K562 (cell line): Measurements from ENCODE around the gene VPREB3. TPM values are rescaled to one million over a fixed set of nuclear protein-coding genes. Genes with fewer than 3 reads are reported as not detected.

Experiments used
- ATAC-seq: fragments of 200-7000 bp; cut with Tn5 transposase; 3 replicates; pipeline ENCODE4 v1.9.1; 2020; ENCODE audit warnings: moderate library complexity
- BruUV-seq: library from RNA; stranded (reverse); fragments of 400-500 nt; replicated peaks from 2 replicates; lab custom pipeline; 2021; lab: Mats Ljungman, UMichigan
- CTCF ChIA-PET: fragments of 300-600 bp; formaldehyde crosslinking; extraction: SDS; loops from one replicate; lab custom pipeline; 2021; ENCODE audit warnings: low intra/inter-chr PET ratio; lab: Yijun Ruan, JAX
- POLR2A ChIA-PET: fragments of 300-600, 350-650 bp; sonication (Branson Sonifier 250); formaldehyde crosslinking; extraction: SDS; loops from one replicate; lab custom pipeline; 2021; ENCODE audit warnings: antibody characterized with exemption, inconsistent platforms; lab: Yijun Ruan, JAX
- DNase-seq, 4 experiments: peaks; one replicate each; pipeline versions ENCODE4 v3.0.0 to v3.0.0-alpha.2; 2011 to 2018; ENCODE audit warnings: low spot score in 3 of 4, mixed read lengths in 3 of 4; ENCODE audit errors: extremely low read depth in 1 of 4
- FAIRE-seq: peaks from 2 replicates; lab custom pipeline; 2011; peaks lifted over from hg19 to GRCh38; lab: Jason Lieb, UNC
- H2AFZ ChIP-seq: 2 replicates; pipeline ENCODE4 v1.6.0; 2011; ENCODE audit warnings: low read depth, low read length, control low read depth, inconsistent platforms
- H3K27ac ChIP-seq: fragments of 200-600 bp; 3 replicates; pipeline ENCODE4 v1.8.0; 2011; ENCODE audit warnings: low read depth, mild to moderate bottlenecking, control low read depth, inconsistent platforms, low read length, moderate library complexity, mixed read lengths; ENCODE audit errors: extremely low read depth
- H3K27me3 ChIP-seq, 2 experiments: fragments of 300-600 bp in 1 of 2; 2 replicates in 1 of 2; 3 replicates in 1 of 2; pipeline versions ENCODE4 v1.6.0 to v1.8.0; 2011; ENCODE audit warnings: inconsistent platforms in 2 of 2, low read length in 2 of 2, mild to moderate bottlenecking in 1 of 2, mixed read lengths in 1 of 2, moderate library complexity in 1 of 2; ENCODE audit not compliant: control insufficient read depth in 2 of 2, insufficient read depth in 2 of 2
- H3K36me3 ChIP-seq: fragments of 300-600 bp; 3 replicates; pipeline ENCODE4 v1.8.0; 2011; ENCODE audit warnings: mild to moderate bottlenecking, low read length, inconsistent platforms; ENCODE audit not compliant: control insufficient read depth, insufficient read depth
- H3K4me1 ChIP-seq, 2 experiments: fragments of 200-600 bp in 1 of 2; replicated peaks in 1 of 2; 2 replicates in 1 of 2; 3 replicates in 1 of 2; pipeline versions ENCODE4 v1.5.1 to v1.8.0; 2011; ENCODE audit warnings: inconsistent platforms in 2 of 2, low read length in 2 of 2, mild to moderate bottlenecking in 1 of 2, mixed read lengths in 1 of 2, moderate library complexity in 1 of 2; ENCODE audit not compliant: control insufficient read depth in 2 of 2, insufficient read depth in 2 of 2
- H3K4me2 ChIP-seq: 2 replicates; pipeline ENCODE4 v1.6.1; 2011; ENCODE audit warnings: low read length, control low read depth, inconsistent platforms, mixed read lengths; ENCODE audit not compliant: insufficient read depth
- H3K4me3 ChIP-seq: fragments of 200-600 bp; sonication (generic), shearing (Covaris generic); 2 replicates; pipeline ENCODE4 v1.5.1; 2016; ENCODE audit warnings: control low read depth, inconsistent platforms
- H3K79me2 ChIP-seq: fragments of 200-600 bp; 3 replicates; pipeline ENCODE4 v1.8.0; 2011; ENCODE audit warnings: low read length, inconsistent platforms; ENCODE audit not compliant: control insufficient read depth, insufficient read depth
- H3K9ac ChIP-seq, 2 experiments: 2 replicates each; pipeline versions ENCODE4 v1.6.0 to v1.6.1; 2011; ENCODE audit warnings: low read depth in 2 of 2, low read length in 2 of 2, control low read depth in 1 of 2, inconsistent platforms in 1 of 2, mild to moderate bottlenecking in 1 of 2, mixed read lengths in 1 of 2; ENCODE audit not compliant: insufficient read depth in 1 of 2
- H3K9me1 ChIP-seq: one replicate; pipeline ENCODE4 v1.6.0; 2011; ENCODE audit warnings: inconsistent platforms, mild to moderate bottlenecking, low read length, moderate library complexity; ENCODE audit not compliant: control insufficient read depth, insufficient read depth
- H3K9me3 ChIP-seq: replicated peaks from 2 replicates; pipeline ENCODE4 v1.5.1; 2011; ENCODE audit warnings: low read depth, low read length, inconsistent platforms; ENCODE audit not compliant: control insufficient read depth, insufficient read depth
- H4K20me1 ChIP-seq: replicated peaks from 2 replicates; pipeline ENCODE4 v1.6.1; 2011; ENCODE audit warnings: low read length, inconsistent platforms, mixed read lengths; ENCODE audit not compliant: control insufficient read depth, insufficient read depth
- ARID2 ChIP-seq: fragments of 450-650 bp; IDR thresholded peaks from 2 replicates; pipeline ENCODE4 v1.6.1; 2017; ENCODE audit warnings: antibody characterized with exemption, mild to moderate bottlenecking
- EGR1 ChIP-seq: fragments of 450-650 bp; conservative IDR thresholded peaks from 2 replicates; pipeline ENCODE4 v1.6.1; 2017; ENCODE audit warnings: mild to moderate bottlenecking
- HSF4 ChIP-seq: fragments of 250-450 bp; sonication (Bioruptor Pico); IDR thresholded peaks from 2 replicates; pipeline ENCODE4 v2.1.2; 2022; ENCODE audit warnings: mild to moderate bottlenecking, moderate library complexity, borderline replicate concordance
- LARP7 ChIP-seq: fragments of 450-650 bp; IDR thresholded peaks from 2 replicates; pipeline ENCODE4 v1.6.1; 2016
- MAFG ChIP-seq: fragments of 450-650 bp; conservative IDR thresholded peaks from 2 replicates; pipeline ENCODE4 v1.6.1; 2016; ENCODE audit warnings: missing genetic modification characterization, missing compliant biosample characterization
- NUFIP1 ChIP-seq: fragments of 450-650 bp; IDR thresholded peaks from 2 replicates; pipeline ENCODE4 v1.6.1; 2018; ENCODE audit not compliant: partially characterized antibody
- SP1 ChIP-seq: sonication (generic); formaldehyde crosslinking; IDR thresholded peaks from 2 replicates; pipeline ENCODE4 v1.8.1; 2022; ENCODE audit warnings: mild to moderate bottlenecking, missing genetic modification reagents
- XRCC3 ChIP-seq: fragments of 450-650 bp; IDR thresholded peaks from 2 replicates; pipeline ENCODE4 v1.6.1; 2017; ENCODE audit warnings: mild to moderate bottlenecking, moderate library complexity
- ZBTB8A ChIP-seq: fragments of 450-650 bp; IDR thresholded peaks from 2 replicates; pipeline ENCODE4 v1.6.1; 2018; ENCODE audit warnings: mild to moderate bottlenecking, moderate library complexity; ENCODE audit not compliant: partially characterized antibody
- ZNF3 ChIP-seq: fragments of 250-450 bp; sonication (Bioruptor Pico); IDR thresholded peaks from 2 replicates; pipeline ENCODE4 v1.5.0; 2021; ENCODE audit warnings: mild to moderate bottlenecking, moderate library complexity
- ZNF668 ChIP-seq: fragments of 250-450 bp; sonication (Bioruptor Pico); IDR thresholded peaks from 2 replicates; pipeline ENCODE4 v1.8.0; 2022; ENCODE audit warnings: mild to moderate bottlenecking, inconsistent platforms
- whole genome bisulfite sequencing: fragments of 100-300 bp; shearing (Covaris generic); methylation state at CpG from one replicate; pipeline ENCODE4 v1.1.6; 2016; ENCODE audit warnings: low coverage, mixed read lengths; ENCODE audit not compliant: insufficient coverage; ENCODE audit errors: missing lambda C conversion rate; 5-methylcytosine and 5-hydroxymethylcytosine counted together
- in situ Hi-C: fragments of 300-500 bp; cut with MboI; formaldehyde crosslinking; loops from 4 replicates; pipeline ENCODE4 v1.15.0; 2018; ENCODE audit warnings: inconsistent platforms, mixed read lengths
- intact Hi-C: fragments of 100-400 bp; cut with micrococcal nuclease; formaldehyde crosslinking; loops from 2 replicates; pipeline ENCODE4 v1.14.2; 2022
- polyA plus RNA-seq, 8 experiments: library from polyadenylated mRNA; depleted of rRNA in 4 of 8; stranded (reverse) in 5 of 8; unstranded in 3 of 8; fragments of >200 nt; fragmentation: Nextera tagmentation in 2 of 8; fragmentation: Illumina TruSeq in 1 of 8; extraction: Ambion mirVana in 2 of 8; extraction: Trizol in 1 of 8; gene quantifications; 2 replicates each; pipeline versions ENCODE4 v1.2.1 to v1.2.3, GENCODE V29; 2011 to 2014; ENCODE audit warnings: inconsistent platforms in 1 of 8, missing spikeins in 1 of 8
- total RNA-seq, 7 experiments: library from RNA; depleted of rRNA in 6 of 7; stranded (reverse); fragments of >200 nt in 6 of 7; fragmentation: Illumina TruSeq in 2 of 7; extraction: Trizol in 2 of 7; gene quantifications; 2 replicates each; pipeline versions ENCODE4 v1.2.1 to v1.2.3, GENCODE V29; 2011 to 2021; ENCODE audit warnings: low replicate concordance in 1 of 7

The VPREB3 gene
- total and polyA plus RNA-seq, 9 of the 15 experiments (the other 6 are each of a cell fraction or from before 2014, with no cell fraction given) = 0.14 to 0.71 (median 0.20) TPM; not detected in 6

- CTCF ChIA-PET = no interaction called here
- Histone ChIP-seq H2AFZ (no peak overlapping the region), H3K27ac (no peak overlapping the region), H3K27me3 (no peaks in the 10 kb centered on the region), H3K9me3 (no peaks in the 10 kb centered on the region), H3K9ac (no peak overlapping the region), H4K20me1 (no peaks in the 10 kb centered on the region), H3K4me3 (no peak overlapping the region), H3K4me2 (no peak overlapping the region), H3K79me2 (peaks cover 14% of the 10 kb centered on the region; the same call in 2 of the 3 replicates), H3K36me3 (no peaks in the 10 kb centered on the region), H3K9me1 (peaks cover 3% of the 10 kb centered on the region), H3K4me1 (peaks cover 11 to 28% of the 10 kb centered on the region in 2 experiments)
- no peak for TF ChIP-seq NUFIP1
- 0 out of 2 replicates have a peak, but pooled peaks have one; percentile 11 for TF ChIP-seq EGR1
- in situ Hi-C loops = no loop called here
- BruUV-seq = no TSS peak
- intact Hi-C loops = no loop called here
- FAIRE-seq (no peak), DNase-seq (no peak), ATAC-seq (no peak)
- WGBS = 100% methylated on average over 1 of the region's 2 CpGs
- POLR2A ChIA-PET = interaction anchor here (0.8 to 1.0 kb wide), 3 partner anchors 9 to 23 kb away, joined by 3 to 4 read pairs (median 3); partner anchors contain the start of genes C22orf15 and CHCHD10
Measured at GRCh38 chr22:23753385-23753784, 840 bp downstream of the VPREB3 start.

- Histone ChIP-seq H4K20me1 (no peaks in the 10 kb centered on the region), H3K27ac (no peak overlapping the region), H3K27me3 (no peaks in the 10 kb centered on the region), H3K4me3 (no peak overlapping the region), H3K79me2 (peaks cover 14% of the 10 kb centered on the region; the same call in 2 of the 3 replicates), H3K36me3 (no peaks in the 10 kb centered on the region), H3K9me3 (no peaks in the 10 kb centered on the region), H3K9me1 (peaks cover 3% of the 10 kb centered on the region), H3K9ac (no peak overlapping the region), H2AFZ (no peak overlapping the region), H3K4me2 (no peak overlapping the region), H3K4me1 (peaks cover 11 to 28% of the 10 kb centered on the region in 2 experiments)
- BruUV-seq = no TSS peak
- in situ Hi-C loops (no loop called here), intact Hi-C loops (no loop called here)
- 94% methylated on average over 10 of the region's 16 CpGs for WGBS
- no peak for FAIRE-seq
- DNase-seq = no peak
- no peak for ATAC-seq
- ChIA-PET CTCF (no interaction called here), POLR2A (interaction anchor here (0.8 to 1.0 kb wide), 3 partner anchors 10 to 24 kb away, joined by 3 to 4 read pairs (median 3); partner anchors contain the start of genes C22orf15 and CHCHD10)
- no peak for TF ChIP-seq ZNF668 (CRISPR knock-in tag)
- TF ChIP-seq LARP7 = no peak
- no peak for TF ChIP-seq HSF4 (CRISPR knock-in tag)
- no peak for TF ChIP-seq XRCC3
- TF ChIP-seq SP1 (CRISPR knock-in tag) = no peak
- no peak for TF ChIP-seq ZBTB8A
- no peak for TF ChIP-seq MAFG (tag)
- TF ChIP-seq ZNF3 = no peak
- TF ChIP-seq ARID2 = no peak
Measured at GRCh38 chr22:23752750-23753149, 1.5 kb downstream of the VPREB3 start.
